Sigmoid colon (tissue), 7 donors: ENCODE results near the gene EXOSC2. TPM values are rescaled to one million over a fixed set of nuclear protein-coding genes. Genes with fewer than 3 reads are reported as not detected.

ENCODE experiments used
- DNase-seq: peaks from one replicate; pipeline ENCODE4 v3.0.0-alpha.2; 2019
- H3K27ac ChIP-seq, 4 donors: fragments of 200-600 bp; sonication (generic); one replicate each; pipeline ENCODE4 v1.5.1; 2016 to 2019; ENCODE audit warnings: mild to moderate bottlenecking in 1 of 4
- H3K27me3 ChIP-seq, 3 donors: fragments of 200-600 bp; sonication (generic); one replicate each; pipeline ENCODE4 v1.5.1; 2019; ENCODE audit warnings: mild to moderate bottlenecking in 1 of 3
- H3K36me3 ChIP-seq, 4 donors: fragments of 200-600 bp; sonication (generic); one replicate each; pipeline ENCODE4 v1.5.1; 2016 to 2019
- H3K4me1 ChIP-seq, 4 donors: fragments of 200-600 bp; sonication (generic); one replicate each; pipeline ENCODE4 v1.5.1; 2017 to 2019
- H3K4me3 ChIP-seq, 4 donors: fragments of 200-600 bp; sonication (generic); one replicate each; pipeline ENCODE4 v1.5.1; 2017 to 2019; ENCODE audit warnings: mild to moderate bottlenecking in 2 of 4, moderate library complexity in 1 of 4
- H3K9me3 ChIP-seq, 4 donors: fragments of 200-600 bp in 3 of 4; sonication (generic) in 3 of 4; one replicate each; pipeline versions ENCODE4 v1.5.1 to v1.6.1; 2013 to 2019
- EP300 ChIP-seq, 4 donors: sonication (generic); formaldehyde crosslinking; IDR thresholded peaks; one replicate each; pipeline ENCODE4 v1.6.1; 2017; ENCODE audit warnings: antibody characterized with exemption in 4 of 4
- POLR2A ChIP-seq, 2 donors: fragments of 450-650 bp; IDR thresholded peaks; one replicate each; pipeline ENCODE4 v1.6.1; 2016; ENCODE audit warnings: antibody characterized with exemption in 2 of 2, mild to moderate bottlenecking in 2 of 2, moderate library complexity in 2 of 2
- POLR2AphosphoS5 ChIP-seq, 4 donors: sonication (generic); formaldehyde crosslinking; IDR thresholded peaks; one replicate each; pipeline ENCODE4 v1.6.1; 2017; ENCODE audit warnings: antibody characterized with exemption in 4 of 4
- WGBS, 2 donors: extraction: QIAGEN DNeasy Blood & Tissue Kit; methylation state at CpG; one replicate each; pipeline ENCODE4 v1.1.7; 2013; 5-methylcytosine and 5-hydroxymethylcytosine counted together
- intact Hi-C: fragments of 100-400 bp; cut with DNase I; formaldehyde crosslinking; loops from one replicate; pipeline ENCODE4 v1.15.1; 2023
- polyA plus RNA-seq, 3 donors: library from polyadenylated mRNA; stranded (reverse); fragments of 200-250 nt; gene quantifications; one replicate each; pipeline ENCODE4 v1.2.3, GENCODE V29; 2013
- total RNA-seq, 4 donors: library from RNA; depleted of rRNA; stranded (reverse); fragments of >200 nt; gene quantifications; one replicate each; pipeline ENCODE4 v1.1.0, GENCODE V29; 2016
- TF ChIP-seq, protein P1 (sequence below), 4 experiments: fragments of 450-650 bp in 3 of 4; fragments of 200-600 bp in 1 of 4; IDR thresholded peaks; one replicate each; pipeline ENCODE4 v1.5.1; 2016 to 2019; ENCODE audit warnings: antibody characterized with exemption in 4 of 4, mild to moderate bottlenecking in 3 of 4, moderate library complexity in 2 of 4
- donor health status: healthy with polysubstance abuse.
- donor health status: Bipolar disorder and iron deficiency.
- donor health status: healthy.

The EXOSC2 gene
- total and polyA plus RNA-seq, 7 donors, result 6.6 to 24.1 (median 12.5) TPM

DNA sequence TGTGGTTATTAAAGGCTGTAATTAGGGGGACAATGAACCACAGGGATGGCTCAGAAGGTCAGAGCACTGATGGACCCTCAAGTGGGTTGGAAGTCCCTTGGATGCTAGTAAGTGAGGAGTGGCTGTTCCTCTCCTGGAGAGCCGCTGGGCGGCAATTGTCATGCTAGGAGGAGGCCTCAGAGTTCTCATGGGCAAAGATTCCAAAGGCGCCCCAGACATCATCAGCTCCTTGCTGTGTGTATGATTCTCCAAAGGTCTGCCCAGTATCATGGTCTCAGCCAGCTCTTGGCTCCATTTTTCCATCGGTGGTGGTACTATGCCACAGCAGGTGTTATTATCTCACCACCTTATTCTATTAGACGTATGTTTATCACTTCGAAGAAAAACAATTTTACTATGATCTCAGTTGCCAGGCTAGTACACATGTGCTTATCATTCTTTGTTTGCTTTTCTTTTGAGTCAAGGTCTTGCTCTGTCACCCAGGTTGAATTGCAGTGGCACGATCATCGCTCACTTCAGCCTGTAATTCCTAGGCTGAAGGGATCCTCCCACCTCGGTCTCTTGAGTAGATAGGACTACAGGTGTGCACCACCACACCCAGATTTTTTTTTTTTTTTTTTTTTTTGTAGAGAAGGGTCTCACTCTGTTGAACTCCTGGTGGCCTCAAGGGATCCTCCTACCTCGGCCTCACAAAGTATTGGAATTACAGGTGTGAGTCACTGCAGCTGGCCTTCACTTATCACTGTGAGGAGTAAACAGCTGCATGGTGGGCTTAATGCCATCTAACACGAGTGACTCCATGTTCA lies 46.8 kb downstream of the EXOSC2 start:
- no peak for DNase-seq
- 50 to 89% methylated on average over 11 of the region's 11 CpGs for WGBS, 2 donors

DNA sequence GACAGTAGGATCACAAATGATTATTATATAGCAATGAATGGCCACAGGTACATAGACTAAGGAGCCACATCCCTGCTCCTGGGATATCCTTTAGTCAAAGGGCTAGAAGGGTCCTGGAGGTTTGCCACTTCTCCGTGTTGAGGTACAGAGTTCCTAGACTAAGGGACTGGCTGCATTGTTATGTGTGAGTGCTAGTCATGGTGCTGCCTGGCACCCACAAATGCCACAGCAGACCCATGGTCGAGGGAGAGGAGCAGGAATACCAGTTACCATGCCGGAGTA lies 47.4 kb downstream of the EXOSC2 start:
- Histone ChIP-seq H3K9me3 (no peaks in the 10 kb centered on the region), H3K36me3 (no peaks in the 10 kb centered on the region), H3K4me1 (peaks cover 0 to 4% (median 0%) of the 10 kb centered on the region in 4 donors), H3K27ac (no peak overlapping the region), H3K4me3 (no peak overlapping the region), H3K27me3 (no peaks in the 10 kb centered on the region)
- intact Hi-C loops, result no loop called here
- 98 to 99% methylated on average over 3 of the region's 3 CpGs for WGBS, 2 donors
- DNase-seq, result no peak
- TF ChIP-seq POLR2A (IDR thresholded peaks at IDR 0.05) (no peak), POLR2AphosphoS5 (IDR thresholded peaks at IDR 0.05) (no peak), EP300 (IDR thresholded peaks at IDR 0.05) (no peak)
- TF ChIP-seq, protein P1, sequence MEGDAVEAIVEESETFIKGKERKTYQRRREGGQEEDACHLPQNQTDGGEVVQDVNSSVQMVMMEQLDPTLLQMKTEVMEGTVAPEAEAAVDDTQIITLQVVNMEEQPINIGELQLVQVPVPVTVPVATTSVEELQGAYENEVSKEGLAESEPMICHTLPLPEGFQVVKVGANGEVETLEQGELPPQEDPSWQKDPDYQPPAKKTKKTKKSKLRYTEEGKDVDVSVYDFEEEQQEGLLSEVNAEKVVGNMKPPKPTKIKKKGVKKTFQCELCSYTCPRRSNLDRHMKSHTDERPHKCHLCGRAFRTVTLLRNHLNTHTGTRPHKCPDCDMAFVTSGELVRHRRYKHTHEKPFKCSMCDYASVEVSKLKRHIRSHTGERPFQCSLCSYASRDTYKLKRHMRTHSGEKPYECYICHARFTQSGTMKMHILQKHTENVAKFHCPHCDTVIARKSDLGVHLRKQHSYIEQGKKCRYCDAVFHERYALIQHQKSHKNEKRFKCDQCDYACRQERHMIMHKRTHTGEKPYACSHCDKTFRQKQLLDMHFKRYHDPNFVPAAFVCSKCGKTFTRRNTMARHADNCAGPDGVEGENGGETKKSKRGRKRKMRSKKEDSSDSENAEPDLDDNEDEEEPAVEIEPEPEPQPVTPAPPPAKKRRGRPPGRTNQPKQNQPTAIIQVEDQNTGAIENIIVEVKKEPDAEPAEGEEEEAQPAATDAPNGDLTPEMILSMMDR (IDR thresholded peaks at IDR 0.05), result no peak

More for the DNA sequence above, 46.8 kb downstream of the EXOSC2 start:
- Histone ChIP-seq H3K4me3 (no peak overlapping the region), H3K27ac (no peak overlapping the region), H3K36me3 (no peaks in the 10 kb centered on the region), H3K9me3 (no peaks in the 10 kb centered on the region), H3K4me1 (peaks cover 0 to 7% (median 0%) of the 10 kb centered on the region in 4 donors), H3K27me3 (no peaks in the 10 kb centered on the region)
- intact Hi-C loops, result no loop called here
- TF ChIP-seq EP300 (IDR thresholded peaks at IDR 0.05) (no peak), POLR2AphosphoS5 (IDR thresholded peaks at IDR 0.05) (no peak)

GRCh38 chr9:130741831-130742449 lies 48.4 kb downstream of the EXOSC2 start:
- H3K4me1 ChIP-seq, result no peaks in the 10 kb centered on the region

GRCh38 chr9:130743656-130744055 lies 50.1 kb downstream of the EXOSC2 start:
- no peak for DNase-seq
- Histone ChIP-seq H3K9me3 (no peaks in the 10 kb centered on the region), H3K4me1 (no peaks in the 10 kb centered on the region), H3K36me3 (no peaks in the 10 kb centered on the region), H3K27me3 (no peaks in the 10 kb centered on the region), H3K27ac (no peak overlapping the region), H3K4me3 (no peak overlapping the region)
- WGBS, 2 donors, result 91 to 95% methylated on average over 4 of the region's 4 CpGs
- TF ChIP-seq POLR2AphosphoS5 (IDR thresholded peaks at IDR 0.05) (no peak), POLR2A (IDR thresholded peaks at IDR 0.05) (no peak), EP300 (IDR thresholded peaks at IDR 0.05) (no peak)
- TF ChIP-seq, protein P1 (IDR thresholded peaks at IDR 0.05), result no peak
- intact Hi-C loops, result no loop called here

More at GRCh38 chr9:130741831-130742449, 48.4 kb downstream of the EXOSC2 start:
- 84 to 85% methylated on average over 7 of the region's 7 CpGs for WGBS, 2 donors
- H3K27ac ChIP-seq, result no peak overlapping the region
- TF ChIP-seq POLR2AphosphoS5 (IDR thresholded peaks at IDR 0.05) (no peak), POLR2A (IDR thresholded peaks at IDR 0.05) (no peak), EP300 (IDR thresholded peaks at IDR 0.05) (no peak)
- TF ChIP-seq, protein P1 (IDR thresholded peaks at IDR 0.05), result no peak
- H3K36me3 ChIP-seq, result no peaks in the 10 kb centered on the region
- intact Hi-C loops, result no loop called here
- H3K4me3 ChIP-seq, result no peak overlapping the region
- DNase-seq, result no peak
- no peaks in the 10 kb centered on the region for H3K9me3 ChIP-seq
- no peaks in the 10 kb centered on the region for H3K27me3 ChIP-seq

DNA sequence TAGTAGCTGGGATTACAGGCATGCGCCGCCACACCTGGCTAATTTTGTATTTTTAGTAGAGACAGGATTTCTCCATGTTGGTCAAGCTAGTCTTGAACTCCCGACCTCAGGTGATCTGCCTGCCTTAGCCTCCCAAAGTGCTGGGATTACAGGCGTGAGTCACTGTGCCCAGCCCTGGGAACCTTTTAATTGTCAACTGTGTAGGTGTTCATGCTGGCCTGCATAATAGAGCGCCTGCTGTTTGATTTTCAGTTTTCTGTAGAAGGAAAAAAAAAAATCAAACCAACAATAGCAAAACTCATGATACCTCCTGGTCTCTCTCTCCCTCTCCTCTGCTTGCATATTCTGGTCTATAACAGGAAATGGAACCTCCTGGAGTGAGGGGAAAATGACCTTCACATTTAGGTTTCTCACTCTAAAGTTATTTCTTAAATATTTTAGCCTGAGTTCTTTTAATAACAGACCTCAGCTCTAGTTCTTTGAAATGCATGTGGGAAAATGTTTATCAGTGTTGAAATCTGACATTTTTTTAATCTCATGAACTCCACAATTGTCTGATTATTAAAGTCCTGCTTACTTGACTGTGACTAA lies 51.7 kb downstream of the EXOSC2 start:
- H3K4me3 ChIP-seq, result no peak overlapping the region
- H3K36me3 ChIP-seq, result no peaks in the 10 kb centered on the region
- intact Hi-C loops, result no loop called here
- DNase-seq, result no peak
- no peaks in the 10 kb centered on the region for H3K27me3 ChIP-seq
- H3K4me1 ChIP-seq, result no peaks in the 10 kb centered on the region
- no peak overlapping the region for H3K27ac ChIP-seq
- no peak for TF ChIP-seq POLR2AphosphoS5 (IDR thresholded peaks at IDR 0.05)
- no peak for TF ChIP-seq EP300 (IDR thresholded peaks at IDR 0.05)
- H3K9me3 ChIP-seq, result no peaks in the 10 kb centered on the region
- 84 to 91% methylated on average over 5 of the region's 5 CpGs for WGBS, 2 donors
